WTC11 (cell line): ENCODE results near the gene SPRR1A. TPM values are rescaled to one million over a fixed set of nuclear protein-coding genes. Genes with fewer than 3 reads are reported as not detected.

Experiments
- ATAC-seq: fragments of 200-7000 bp; cut with Tn5 transposase; 2 replicates; pipeline ENCODE4 v1.10.0; 2021; ENCODE audit warnings: mild to moderate bottlenecking, moderate library complexity
- CTCF ChIA-PET: fragments of 300-600 bp; sonication (Branson Sonifier 250); formaldehyde crosslinking; loops from one replicate; lab custom pipeline; 2021; ENCODE audit warnings: antibody characterized with exemption; lab: Charles Lee
- POLR2A ChIA-PET: fragments of 350-600 bp; sonication (Branson Sonifier 250); formaldehyde crosslinking; loops from one replicate; lab custom pipeline; 2021; ENCODE audit warnings: antibody characterized with exemption; lab: Charles Lee
- DNase-seq: peaks from one replicate; pipeline ENCODE4 v3.0.0; 2021; ENCODE audit warnings: low spot score
- H3K27ac Mint-ChIP-seq: 2 replicates; pipeline ENCODE4 v1.8.0; 2021; ENCODE audit warnings: mixed read lengths
- H3K27me3 Mint-ChIP-seq: 2 replicates; pipeline ENCODE4 v1.8.0; 2021; ENCODE audit warnings: low read depth, mild to moderate bottlenecking, moderate library complexity, mixed read lengths
- H3K36me3 Mint-ChIP-seq: 2 replicates; pipeline ENCODE4 v1.8.0; 2021; ENCODE audit warnings: mixed read lengths
- H3K4me1 Mint-ChIP-seq: 2 replicates; pipeline ENCODE4 v1.8.0; 2022; ENCODE audit warnings: mixed read lengths
- H3K4me3 Mint-ChIP-seq: 2 replicates; pipeline ENCODE4 v1.8.0; 2021; ENCODE audit warnings: mild to moderate bottlenecking, moderate library complexity, mixed read lengths
- H3K9me3 Mint-ChIP-seq: 2 replicates; pipeline ENCODE4 v1.8.0; 2021; ENCODE audit warnings: mixed read lengths
- ATF1 ChIP-seq: sonication (generic); formaldehyde crosslinking; IDR thresholded peaks from 2 replicates; pipeline ENCODE4 v1.8.1; 2023; ENCODE audit warnings: mild to moderate bottlenecking, moderate library complexity, missing genetic modification reagents
- GABPB1 ChIP-seq: sonication (generic); formaldehyde crosslinking; IDR thresholded peaks from 2 replicates; pipeline ENCODE4 v1.8.1; 2023; ENCODE audit warnings: mild to moderate bottlenecking, missing genetic modification reagents
- GTF2I ChIP-seq: fragments of 250-450 bp; sonication (Bioruptor Pico); conservative IDR thresholded peaks from 2 replicates; pipeline ENCODE4 v1.4.0; 2021; ENCODE audit warnings: mild to moderate bottlenecking
- JAZF1 ChIP-seq: fragments of 250-450 bp; sonication (Bioruptor Pico); IDR thresholded peaks from 2 replicates; pipeline ENCODE4 v1.9.0; 2021; ENCODE audit warnings: moderate library complexity, mild to moderate bottlenecking, inconsistent platforms
- OVOL2 ChIP-seq: fragments of 250-450 bp; sonication (Bioruptor Pico); IDR thresholded peaks from 2 replicates; pipeline ENCODE4 v1.9.0; 2021; ENCODE audit warnings: mild to moderate bottlenecking, borderline replicate concordance
- RORB ChIP-seq: fragments of 250-450 bp; sonication (Bioruptor Pico); IDR thresholded peaks from 2 replicates; pipeline ENCODE4 v1.9.0; 2021; ENCODE audit warnings: mild to moderate bottlenecking
- TEAD4 ChIP-seq: sonication (generic); formaldehyde crosslinking; IDR thresholded peaks from 2 replicates; pipeline ENCODE4 v1.8.0; 2022; ENCODE audit warnings: mild to moderate bottlenecking, missing genetic modification reagents
- TP53 ChIP-seq: sonication (generic); formaldehyde crosslinking; IDR thresholded peaks from 2 replicates; pipeline ENCODE4 v1.8.1; 2023; ENCODE audit warnings: mild to moderate bottlenecking, missing genetic modification reagents
- ZNF232 ChIP-seq: sonication (generic); formaldehyde crosslinking; IDR thresholded peaks from 2 replicates; pipeline ENCODE4 v1.8.0; 2022; ENCODE audit warnings: mild to moderate bottlenecking, missing genetic modification reagents
- total RNA-seq: library from RNA; stranded (reverse); gene quantifications from 3 replicates; pipeline ENCODE4 v1.2.3, GENCODE V29; 2021
- TF ChIP-seq, protein P1 (sequence below): sonication (generic); formaldehyde crosslinking; IDR thresholded peaks from 2 replicates; pipeline ENCODE4 v1.8.1; 2022; ENCODE audit warnings: mild to moderate bottlenecking, missing genetic modification reagents, moderate library complexity, borderline replicate concordance
- TF ChIP-seq, protein P2 (sequence below): fragments of 250-450 bp; sonication (Bioruptor Pico); IDR thresholded peaks from 2 replicates; pipeline ENCODE4 v1.9.0; 2021; ENCODE audit warnings: mild to moderate bottlenecking
- TF ChIP-seq, protein P3 (sequence below): sonication (generic); formaldehyde crosslinking; conservative IDR thresholded peaks from 2 replicates; pipeline ENCODE4 v1.8.1; 2022; ENCODE audit warnings: mild to moderate bottlenecking, missing genetic modification reagents
- TF ChIP-seq, protein P4 (sequence below): fragments of 200-600 bp; IDR thresholded peaks from 2 replicates; pipeline ENCODE4 v1.8.0; 2022; ENCODE audit warnings: antibody characterized with exemption
- TF ChIP-seq, protein P5 (sequence below): sonication (generic); formaldehyde crosslinking; IDR thresholded peaks from 2 replicates; pipeline ENCODE4 v1.8.0; 2022; ENCODE audit warnings: mild to moderate bottlenecking, missing genetic modification reagents
- TF ChIP-seq, protein P6 (sequence below): fragments of 250-450 bp; sonication (Bioruptor Pico); conservative IDR thresholded peaks from 2 replicates; pipeline ENCODE4 v1.9.0; 2021; ENCODE audit warnings: mild to moderate bottlenecking
- TF ChIP-seq, protein P7 (sequence below): fragments of 250-450 bp; sonication (Bioruptor Pico); IDR thresholded peaks from 2 replicates; pipeline ENCODE4 v1.8.0; 2021; ENCODE audit warnings: mild to moderate bottlenecking
- TF ChIP-seq, protein P8 (sequence below): sonication (generic); formaldehyde crosslinking; IDR thresholded peaks from 2 replicates; pipeline ENCODE4 v1.8.1; 2023; ENCODE audit warnings: mild to moderate bottlenecking, missing genetic modification reagents, moderate library complexity

Gene SPRR1A
- total RNA-seq, 1 experiment from 2014 or later, result not detected

DNA sequence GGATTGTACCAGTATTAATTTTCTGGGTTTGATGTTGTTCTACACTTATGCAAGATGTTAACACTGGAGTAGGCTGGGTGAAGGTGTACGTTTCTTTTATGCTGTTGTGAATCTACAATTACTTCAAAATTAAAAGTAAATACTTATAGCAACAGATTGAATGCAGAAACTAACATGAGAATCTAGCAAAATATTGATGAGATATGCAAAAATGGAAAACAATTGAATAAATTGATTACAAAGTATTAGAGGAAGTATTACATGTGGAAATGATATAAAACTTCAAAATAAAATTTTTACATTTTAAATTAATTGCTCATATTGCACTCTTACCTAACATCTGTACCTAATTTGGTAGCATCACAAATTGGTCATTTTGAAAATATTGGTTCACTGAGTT lies 12.0 kb downstream of the SPRR1A start:
- Mint-ChIP-seq H3K36me3 (peaks cover 6% of the 10 kb centered on the region; the same call in 1 of the 2 replicates), H3K27me3 (no peaks in the 10 kb centered on the region), H3K27ac (no peak overlapping the region), H3K9me3 (peaks cover 20% of the 10 kb centered on the region), H3K4me3 (no peak overlapping the region), H3K4me1 (peaks cover 12% of the 10 kb centered on the region)
- TF ChIP-seq, protein P1, sequence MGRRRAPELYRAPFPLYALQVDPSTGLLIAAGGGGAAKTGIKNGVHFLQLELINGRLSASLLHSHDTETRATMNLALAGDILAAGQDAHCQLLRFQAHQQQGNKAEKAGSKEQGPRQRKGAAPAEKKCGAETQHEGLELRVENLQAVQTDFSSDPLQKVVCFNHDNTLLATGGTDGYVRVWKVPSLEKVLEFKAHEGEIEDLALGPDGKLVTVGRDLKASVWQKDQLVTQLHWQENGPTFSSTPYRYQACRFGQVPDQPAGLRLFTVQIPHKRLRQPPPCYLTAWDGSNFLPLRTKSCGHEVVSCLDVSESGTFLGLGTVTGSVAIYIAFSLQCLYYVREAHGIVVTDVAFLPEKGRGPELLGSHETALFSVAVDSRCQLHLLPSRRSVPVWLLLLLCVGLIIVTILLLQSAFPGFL (CRISPR knock-in tag), result no peak
- TF ChIP-seq, protein P2, sequence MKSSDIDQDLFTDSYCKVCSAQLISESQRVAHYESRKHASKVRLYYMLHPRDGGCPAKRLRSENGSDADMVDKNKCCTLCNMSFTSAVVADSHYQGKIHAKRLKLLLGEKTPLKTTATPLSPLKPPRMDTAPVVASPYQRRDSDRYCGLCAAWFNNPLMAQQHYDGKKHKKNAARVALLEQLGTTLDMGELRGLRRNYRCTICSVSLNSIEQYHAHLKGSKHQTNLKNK (CRISPR knock-in tag), result no peak
- TF ChIP-seq, protein P3, sequence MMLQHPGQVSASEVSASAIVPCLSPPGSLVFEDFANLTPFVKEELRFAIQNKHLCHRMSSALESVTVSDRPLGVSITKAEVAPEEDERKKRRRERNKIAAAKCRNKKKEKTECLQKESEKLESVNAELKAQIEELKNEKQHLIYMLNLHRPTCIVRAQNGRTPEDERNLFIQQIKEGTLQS (CRISPR knock-in tag), result no peak
- TF ChIP-seq, protein P4, sequence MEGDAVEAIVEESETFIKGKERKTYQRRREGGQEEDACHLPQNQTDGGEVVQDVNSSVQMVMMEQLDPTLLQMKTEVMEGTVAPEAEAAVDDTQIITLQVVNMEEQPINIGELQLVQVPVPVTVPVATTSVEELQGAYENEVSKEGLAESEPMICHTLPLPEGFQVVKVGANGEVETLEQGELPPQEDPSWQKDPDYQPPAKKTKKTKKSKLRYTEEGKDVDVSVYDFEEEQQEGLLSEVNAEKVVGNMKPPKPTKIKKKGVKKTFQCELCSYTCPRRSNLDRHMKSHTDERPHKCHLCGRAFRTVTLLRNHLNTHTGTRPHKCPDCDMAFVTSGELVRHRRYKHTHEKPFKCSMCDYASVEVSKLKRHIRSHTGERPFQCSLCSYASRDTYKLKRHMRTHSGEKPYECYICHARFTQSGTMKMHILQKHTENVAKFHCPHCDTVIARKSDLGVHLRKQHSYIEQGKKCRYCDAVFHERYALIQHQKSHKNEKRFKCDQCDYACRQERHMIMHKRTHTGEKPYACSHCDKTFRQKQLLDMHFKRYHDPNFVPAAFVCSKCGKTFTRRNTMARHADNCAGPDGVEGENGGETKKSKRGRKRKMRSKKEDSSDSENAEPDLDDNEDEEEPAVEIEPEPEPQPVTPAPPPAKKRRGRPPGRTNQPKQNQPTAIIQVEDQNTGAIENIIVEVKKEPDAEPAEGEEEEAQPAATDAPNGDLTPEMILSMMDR, result no peak
- TF ChIP-seq, protein P5, sequence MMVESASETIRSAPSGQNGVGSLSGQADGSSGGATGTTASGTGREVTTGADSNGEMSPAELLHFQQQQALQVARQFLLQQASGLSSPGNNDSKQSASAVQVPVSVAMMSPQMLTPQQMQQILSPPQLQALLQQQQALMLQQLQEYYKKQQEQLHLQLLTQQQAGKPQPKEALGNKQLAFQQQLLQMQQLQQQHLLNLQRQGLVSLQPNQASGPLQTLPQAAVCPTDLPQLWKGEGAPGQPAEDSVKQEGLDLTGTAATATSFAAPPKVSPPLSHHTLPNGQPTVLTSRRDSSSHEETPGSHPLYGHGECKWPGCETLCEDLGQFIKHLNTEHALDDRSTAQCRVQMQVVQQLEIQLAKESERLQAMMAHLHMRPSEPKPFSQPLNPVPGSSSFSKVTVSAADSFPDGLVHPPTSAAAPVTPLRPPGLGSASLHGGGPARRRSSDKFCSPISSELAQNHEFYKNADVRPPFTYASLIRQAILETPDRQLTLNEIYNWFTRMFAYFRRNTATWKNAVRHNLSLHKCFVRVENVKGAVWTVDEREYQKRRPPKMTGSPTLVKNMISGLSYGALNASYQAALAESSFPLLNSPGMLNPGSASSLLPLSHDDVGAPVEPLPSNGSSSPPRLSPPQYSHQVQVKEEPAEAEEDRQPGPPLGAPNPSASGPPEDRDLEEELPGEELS (CRISPR knock-in tag), result no peak
- TF ChIP-seq TEAD4 (CRISPR knock-in tag), result no peak
- no peak for TF ChIP-seq ZNF232 (CRISPR knock-in tag)
- no peak for TF ChIP-seq OVOL2 (CRISPR knock-in tag)
- TF ChIP-seq, protein P6, sequence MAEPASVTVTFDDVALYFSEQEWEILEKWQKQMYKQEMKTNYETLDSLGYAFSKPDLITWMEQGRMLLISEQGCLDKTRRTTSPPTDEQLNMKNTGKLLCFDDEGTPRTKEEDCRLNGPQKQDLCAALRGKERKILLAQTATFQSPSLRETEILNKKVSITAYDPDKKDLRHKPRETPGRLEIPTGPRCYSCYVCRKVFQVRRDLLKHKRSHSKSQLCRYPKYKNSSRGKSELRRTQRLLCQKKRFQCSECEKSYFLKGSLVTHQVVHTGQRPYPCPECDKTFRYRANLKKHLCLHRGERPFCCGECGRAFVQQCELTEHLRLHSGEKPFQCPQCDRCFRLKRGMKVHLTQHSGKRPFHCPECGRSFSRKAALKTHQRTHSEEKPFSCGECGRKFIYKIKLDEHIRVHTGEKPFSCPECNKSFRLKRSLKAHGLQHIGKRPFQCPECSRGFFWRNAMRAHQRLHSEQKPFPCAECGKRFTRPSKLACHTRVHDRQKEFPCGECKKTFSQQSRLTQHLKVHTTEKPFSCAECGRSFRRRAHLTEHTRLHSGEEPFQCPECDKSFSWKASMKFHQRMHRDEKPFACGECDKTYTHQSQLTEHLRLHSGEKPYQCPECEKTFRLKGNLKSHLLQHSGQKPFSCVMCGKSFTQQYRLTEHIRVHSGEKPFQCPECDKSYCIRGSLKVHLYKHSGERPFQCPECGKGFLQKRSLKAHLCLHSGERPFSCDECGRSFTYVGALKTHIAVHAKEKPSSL (CRISPR knock-in tag), result no peak
- no peak for TF ChIP-seq GABPB1 (CRISPR knock-in tag)
- TF ChIP-seq TP53, result no peak
- TF ChIP-seq ATF1 (CRISPR knock-in tag), result no peak
- no peak for TF ChIP-seq RORB (CRISPR knock-in tag)
- no peak for TF ChIP-seq JAZF1
- TF ChIP-seq, protein P7, sequence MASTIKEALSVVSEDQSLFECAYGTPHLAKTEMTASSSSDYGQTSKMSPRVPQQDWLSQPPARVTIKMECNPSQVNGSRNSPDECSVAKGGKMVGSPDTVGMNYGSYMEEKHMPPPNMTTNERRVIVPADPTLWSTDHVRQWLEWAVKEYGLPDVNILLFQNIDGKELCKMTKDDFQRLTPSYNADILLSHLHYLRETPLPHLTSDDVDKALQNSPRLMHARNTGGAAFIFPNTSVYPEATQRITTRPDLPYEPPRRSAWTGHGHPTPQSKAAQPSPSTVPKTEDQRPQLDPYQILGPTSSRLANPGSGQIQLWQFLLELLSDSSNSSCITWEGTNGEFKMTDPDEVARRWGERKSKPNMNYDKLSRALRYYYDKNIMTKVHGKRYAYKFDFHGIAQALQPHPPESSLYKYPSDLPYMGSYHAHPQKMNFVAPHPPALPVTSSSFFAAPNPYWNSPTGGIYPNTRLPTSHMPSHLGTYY, result no peak
- TF ChIP-seq, protein P8, sequence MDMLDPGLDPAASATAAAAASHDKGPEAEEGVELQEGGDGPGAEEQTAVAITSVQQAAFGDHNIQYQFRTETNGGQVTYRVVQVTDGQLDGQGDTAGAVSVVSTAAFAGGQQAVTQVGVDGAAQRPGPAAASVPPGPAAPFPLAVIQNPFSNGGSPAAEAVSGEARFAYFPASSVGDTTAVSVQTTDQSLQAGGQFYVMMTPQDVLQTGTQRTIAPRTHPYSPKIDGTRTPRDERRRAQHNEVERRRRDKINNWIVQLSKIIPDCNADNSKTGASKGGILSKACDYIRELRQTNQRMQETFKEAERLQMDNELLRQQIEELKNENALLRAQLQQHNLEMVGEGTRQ (CRISPR knock-in tag), result no peak
- no peak for TF ChIP-seq GTF2I (CRISPR knock-in tag)
- DNase-seq (no peak), ATAC-seq (no peak)
- CTCF ChIA-PET, result interaction anchor here (1.0 kb wide), 1 partner anchor 16 kb away, joined by 4 read pairs; no protein-coding TSS in a partner anchor
- POLR2A ChIA-PET, result no interaction called here
